Esophagus squamous epithelium (tissue), 5 donors: ENCODE measurements around the gene KIF13A. TPM values are rescaled to one million over a fixed set of nuclear protein-coding genes. Genes with fewer than 3 reads are reported as not detected.

Source experiments
- DNase-seq: peaks from one replicate; lab custom pipeline; 2025; lab: John Stamatoyannopoulos, UW
- H3K27ac ChIP-seq, 4 donors: fragments of 200-600 bp; sonication (generic); one replicate each; pipeline ENCODE4 v1.5.1; 2016 to 2019; ENCODE audit warnings: mild to moderate bottlenecking in 1 of 4
- H3K27me3 ChIP-seq, 4 donors: fragments of 200-600 bp; sonication (generic); 1 replicate in 3 of 4; 2 replicates in 1 of 4; pipeline versions ENCODE4 v1.5.1 to v1.6.0; 2017 to 2021; ENCODE audit warnings: antibody characterized with exemption in 1 of 4
- H3K36me3 ChIP-seq, 3 donors: fragments of 200-600 bp; sonication (generic); one replicate each; pipeline ENCODE4 v1.5.1; 2016 to 2019
- H3K4me1 ChIP-seq, 3 donors: fragments of 200-600 bp; sonication (generic); one replicate each; pipeline ENCODE4 v1.5.1; 2017 to 2019
- H3K4me3 ChIP-seq, 4 donors: fragments of 200-600 bp; sonication (generic); 1 replicate in 3 of 4; 2 replicates in 1 of 4; pipeline ENCODE4 v1.5.1; 2016 to 2019; ENCODE audit warnings: mild to moderate bottlenecking in 2 of 4, moderate library complexity in 1 of 4
- H3K9me3 ChIP-seq, 3 donors: fragments of 200-600 bp; sonication (generic); one replicate each; pipeline ENCODE4 v1.5.1; 2016 to 2019
- CTCF ChIP-seq, 6 experiments: fragments of 450-650 bp in 4 of 6; fragments of 200-600 bp in 2 of 6; sonication (generic) in 2 of 6; IDR thresholded peaks; one replicate each; pipeline ENCODE4 v1.5.1; 2016 to 2019; ENCODE audit warnings: antibody characterized with exemption in 6 of 6, mild to moderate bottlenecking in 4 of 6, moderate library complexity in 4 of 6
- POLR2A ChIP-seq, 4 donors: fragments of 450-650 bp; IDR thresholded peaks; one replicate each; pipeline ENCODE4 v1.6.1; 2017; ENCODE audit warnings: antibody characterized with exemption in 4 of 4, mild to moderate bottlenecking in 4 of 4, moderate library complexity in 3 of 4
- WGBS, 2 donors: methylation state at CpG; one replicate each; pipeline ENCODE4 v1.1.5; 2018; 5-methylcytosine and 5-hydroxymethylcytosine counted together
- intact Hi-C: fragments of 100-400 bp; cut with DNase I; formaldehyde crosslinking; loops from one replicate; pipeline ENCODE4 v1.15.0; 2022
- total RNA-seq, 4 donors: library from RNA; depleted of rRNA; stranded (reverse); fragments of >200 nt; gene quantifications; one replicate each; pipeline ENCODE4 v1.1.0, GENCODE V29; 2016
- donor health status: DM: yes; HTN: yes; CAD: no.

KIF13A gene
- total RNA-seq, 4 donors from 2014 or later, result 18.7 to 34.5 (median 25.0) TPM

GRCh38 chr6:17851720-17852161 is 135.7 kb downstream of the KIF13A start:
- Histone ChIP-seq H3K27ac (no peak overlapping the region), H3K9me3 (no peaks in the 10 kb centered on the region)
- no peak for DNase-seq

GRCh38 chr6:17851001-17851719 is 136.3 kb downstream of the KIF13A start:
- intact Hi-C loops, result no loop called here
- Histone ChIP-seq H3K4me1 (peaks cover 0 to 18% (median 3%) of the 10 kb centered on the region in 3 donors), H3K27ac (no peak overlapping the region), H3K9me3 (no peaks in the 10 kb centered on the region), H3K4me3 (no peak overlapping the region), H3K36me3 (peaks cover 0 to 65% (median 0%) of the 10 kb centered on the region in 3 donors), H3K27me3 (no peaks in the 10 kb centered on the region)
- TF ChIP-seq CTCF (IDR thresholded peaks at IDR 0.05) (no peak), POLR2A (IDR thresholded peaks at IDR 0.05) (no peak)
- no peak for DNase-seq
- WGBS, 2 donors, result 59 to 72% methylated on average over 3 of the region's 3 CpGs

More at GRCh38 chr6:17851720-17852161, 135.7 kb downstream of the KIF13A start:
- intact Hi-C loops, result no loop called here
- Histone ChIP-seq H3K36me3 (peaks cover 0 to 63% (median 0%) of the 10 kb centered on the region in 3 donors), H3K4me1 (peaks cover 0 to 18% (median 3%) of the 10 kb centered on the region in 3 donors), H3K4me3 (no peak overlapping the region), H3K27me3 (no peaks in the 10 kb centered on the region)
- 43 to 52% methylated on average over 4 of the region's 4 CpGs for WGBS, 2 donors
- TF ChIP-seq POLR2A (IDR thresholded peaks at IDR 0.05), result no peak
- TF ChIP-seq CTCF (IDR thresholded peaks at IDR 0.05), result no peak

GRCh38 chr6:17850281-17850680 is 137.2 kb downstream of the KIF13A start:
- 91 to 94% methylated on average over 5 of the region's 5 CpGs for WGBS, 2 donors
- TF ChIP-seq POLR2A (IDR thresholded peaks at IDR 0.05) (no peak), CTCF (IDR thresholded peaks at IDR 0.05) (no peak)
- Histone ChIP-seq H3K4me1 (peaks cover 0 to 18% (median 3%) of the 10 kb centered on the region in 3 donors), H3K36me3 (peaks cover 0 to 59% (median 0%) of the 10 kb centered on the region in 3 donors), H3K9me3 (no peaks in the 10 kb centered on the region), H3K4me3 (no peak overlapping the region), H3K27ac (no peak overlapping the region), H3K27me3 (no peaks in the 10 kb centered on the region)
- DNase-seq, result no peak
- intact Hi-C loops, result no loop called here

GRCh38 chr6:17847203-17847760 is 140.2 kb downstream of the KIF13A start:
- H3K4me3 ChIP-seq, result no peak overlapping the region
- intact Hi-C loops, result no loop called here
- no peak for DNase-seq
- no peak overlapping the region for H3K27ac ChIP-seq
- H3K36me3 ChIP-seq, result peaks cover 0 to 61% (median 0%) of the 10 kb centered on the region in 3 donors
- peaks cover 0 to 14% (median 2%) of the 10 kb centered on the region in 3 donors for H3K4me1 ChIP-seq
- no peaks in the 10 kb centered on the region for H3K27me3 ChIP-seq
- no peaks in the 10 kb centered on the region for H3K9me3 ChIP-seq
- TF ChIP-seq CTCF (IDR thresholded peaks at IDR 0.05) (no peak), POLR2A (IDR thresholded peaks at IDR 0.05) (no peak)
- 79 to 83% methylated on average over 4 of the region's 4 CpGs for WGBS, 2 donors

GRCh38 chr6:17846762-17847161 is 140.7 kb downstream of the KIF13A start:
- Histone ChIP-seq H3K27me3 (no peaks in the 10 kb centered on the region), H3K9me3 (no peaks in the 10 kb centered on the region), H3K36me3 (peaks cover 0 to 61% (median 0%) of the 10 kb centered on the region in 3 donors), H3K4me1 (peaks cover 0 to 9% (median 0%) of the 10 kb centered on the region in 3 donors), H3K27ac (no peak overlapping the region), H3K4me3 (no peak overlapping the region)
- TF ChIP-seq CTCF (IDR thresholded peaks at IDR 0.05) (no peak), POLR2A (IDR thresholded peaks at IDR 0.05) (no peak)
- no peak for DNase-seq
- 97 to 98% methylated on average over 4 of the region's 4 CpGs for WGBS, 2 donors
- intact Hi-C loops, result no loop called here
